GM19043 (cell line): ENCODE measurements around the gene PPCS.
"Not testable (repeated sequence)": the region's sequence is repeated elsewhere in the genome, so short reads cannot be mapped to it uniquely, and the experiment has no call there.

Experiments used
- ATAC-seq: cut with Tn5 transposase; IDR thresholded peaks from one replicate; pipeline ENCODE4 v1.9.1; 2021; ENCODE audit warnings: low read depth; ENCODE audit not compliant: unreplicated experiment

The PPCS gene

DNA sequence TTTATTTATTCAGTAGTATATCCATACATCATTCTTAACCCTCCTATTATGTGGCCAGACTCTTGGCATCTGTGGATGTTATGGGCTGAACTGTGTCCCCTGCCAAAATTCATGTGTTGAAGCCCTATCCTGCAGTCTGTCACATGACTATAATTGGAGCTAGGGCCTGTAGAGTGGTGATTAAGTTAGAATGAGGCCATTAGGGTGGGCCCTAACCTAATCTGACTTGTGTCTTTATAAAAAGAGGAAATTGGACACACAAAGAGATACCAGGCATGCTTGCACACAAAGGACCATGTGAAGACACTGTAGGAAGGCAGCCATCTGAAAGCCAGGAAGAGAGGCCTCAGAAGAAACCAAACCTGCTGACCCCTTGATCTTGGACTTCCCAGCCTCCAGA, 7.1 kb upstream of the PPCS start:
- ATAC-seq: no peak

DNA sequence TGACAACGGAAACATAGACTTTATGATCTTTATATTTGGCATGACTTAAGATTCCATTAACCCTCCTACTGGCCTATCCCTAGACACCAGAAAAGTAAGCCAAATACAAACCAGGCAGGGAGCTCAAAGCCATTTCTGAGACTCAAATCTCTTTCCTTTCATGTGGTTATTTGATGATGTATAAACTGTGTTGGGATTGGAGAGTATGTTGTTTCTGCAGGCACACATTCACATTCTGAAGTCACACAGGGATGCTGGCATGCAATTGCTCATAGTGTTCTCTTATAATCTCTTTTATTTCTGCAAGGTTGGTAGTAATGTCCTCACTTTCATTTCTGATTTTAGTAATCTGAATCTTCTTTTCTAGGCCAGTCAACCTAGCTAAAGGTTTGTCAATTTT, 6.3 kb upstream of the PPCS start:
- no peak for ATAC-seq

DNA sequence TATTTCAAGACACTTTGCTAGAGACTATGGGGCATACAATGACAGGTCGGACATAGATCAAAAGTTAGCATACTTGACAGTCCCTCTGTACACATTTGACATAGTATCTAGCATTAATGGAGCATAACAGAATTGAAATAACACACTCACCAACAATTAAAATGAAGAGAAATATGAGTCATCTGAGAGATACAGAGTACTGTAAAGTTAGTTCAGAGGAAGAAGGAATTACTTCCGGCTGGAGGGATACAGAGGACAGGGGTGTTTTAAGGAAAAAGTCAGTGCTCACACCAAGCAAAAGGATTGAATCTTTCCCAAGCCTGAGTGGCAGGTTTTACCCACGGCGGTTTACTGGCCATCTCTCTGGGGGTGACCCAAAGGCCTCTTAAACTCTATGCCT, 3.0 kb upstream of the PPCS start:
- no peak for ATAC-seq

- ATAC-seq: no peak
Measured at GRCh38 chr1:42454403-42454802, 1.9 kb upstream of the PPCS start.

GRCh38 chr1:42456754-42457089, 379 bp downstream of the PPCS start:
- ATAC-seq: peak; percentile 58

GRCh38 chr1:42461196-42461595, 4.9 kb downstream of the PPCS start:
- ATAC-seq: no peak

GRCh38 chr1:42462828-42463763, 6.8 kb downstream of the PPCS start, which contains the start of gene CCDC30:
Gene CCDC30 (plus strand): TSS chr1:42463286. CDS start chr1:42480552, 17,266 bp downstream.
- peak; percentile 98 for ATAC-seq

DNA sequence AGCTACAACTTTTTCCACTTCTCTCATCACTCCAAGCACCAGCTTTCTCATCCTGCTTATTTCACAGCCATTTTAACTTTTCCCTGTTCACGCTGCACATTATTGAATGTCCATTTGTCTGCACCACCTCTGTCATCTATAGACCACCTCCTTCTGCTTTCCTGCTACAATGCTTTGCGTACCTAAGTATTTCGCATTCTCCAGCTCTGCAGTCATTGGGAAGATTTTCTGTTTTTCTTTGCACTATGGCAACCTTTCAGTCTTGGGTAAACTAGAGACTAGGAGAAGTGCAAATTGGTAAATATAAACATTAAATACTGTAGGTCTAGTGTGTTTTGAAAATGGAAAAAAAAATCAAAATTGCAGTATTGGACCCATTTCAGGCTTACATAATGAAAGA, 7.6 kb downstream of the PPCS start:
- ATAC-seq: no peak

DNA sequence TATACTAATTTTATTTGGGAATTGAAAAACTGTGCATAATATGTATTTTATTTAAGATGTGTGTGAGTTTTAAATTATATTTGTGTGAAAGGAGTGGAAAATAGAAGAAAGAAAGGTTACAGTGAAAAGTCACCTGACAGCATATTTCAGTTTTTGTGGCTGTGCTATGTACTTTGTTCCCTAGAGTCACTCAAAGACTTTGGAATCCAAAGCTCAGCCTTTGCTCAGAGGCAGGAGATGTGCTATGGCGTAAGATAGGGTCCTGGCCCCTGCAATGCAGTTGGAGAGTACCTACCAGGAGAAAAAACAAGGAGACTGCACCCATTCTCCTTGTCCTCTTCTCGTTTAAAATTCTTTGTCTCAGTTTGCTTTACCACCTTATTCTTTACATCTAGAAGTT, 9.7 kb downstream of the PPCS start:
- no peak for ATAC-seq

DNA sequence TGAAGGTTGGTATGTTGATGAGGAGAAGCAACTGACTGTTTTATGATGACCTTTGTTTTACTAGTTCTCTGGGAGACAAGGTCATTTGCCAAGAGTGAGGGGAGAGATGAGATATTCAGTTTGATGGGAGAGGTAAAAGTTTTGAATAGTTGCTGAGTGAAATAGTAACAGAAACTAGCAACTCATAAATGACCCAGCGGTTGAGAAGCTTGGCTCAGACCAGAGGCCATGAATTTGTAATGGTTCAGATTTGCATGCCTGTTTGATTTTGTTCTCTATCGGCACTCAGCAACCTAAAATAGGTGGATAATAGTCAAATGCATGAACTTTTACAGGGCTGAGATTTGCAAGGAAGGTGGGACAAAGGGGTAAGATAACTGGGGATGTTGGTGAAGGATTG, 13.4 kb downstream of the PPCS start:
- ATAC-seq: no peak

DNA sequence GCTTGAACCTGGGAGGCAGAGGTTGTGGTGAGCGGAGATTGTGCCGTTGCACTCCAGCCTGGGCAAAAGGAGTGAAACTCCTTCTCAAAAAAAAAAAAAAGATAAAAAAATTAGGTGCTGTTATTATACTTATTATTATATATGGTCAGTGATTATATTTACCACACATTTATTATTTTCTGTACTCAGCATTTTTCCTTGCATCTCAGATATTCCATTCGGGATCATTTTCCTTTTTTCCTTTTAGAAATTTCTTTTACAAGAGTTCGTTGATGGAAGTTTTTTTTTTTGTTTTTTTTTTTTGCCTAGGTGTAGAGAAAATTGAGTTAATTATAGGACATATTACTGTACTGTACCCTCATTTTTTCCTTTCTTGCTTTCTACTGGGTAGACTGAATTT, 20.3 kb downstream of the PPCS start:
- ATAC-seq: no peak

DNA sequence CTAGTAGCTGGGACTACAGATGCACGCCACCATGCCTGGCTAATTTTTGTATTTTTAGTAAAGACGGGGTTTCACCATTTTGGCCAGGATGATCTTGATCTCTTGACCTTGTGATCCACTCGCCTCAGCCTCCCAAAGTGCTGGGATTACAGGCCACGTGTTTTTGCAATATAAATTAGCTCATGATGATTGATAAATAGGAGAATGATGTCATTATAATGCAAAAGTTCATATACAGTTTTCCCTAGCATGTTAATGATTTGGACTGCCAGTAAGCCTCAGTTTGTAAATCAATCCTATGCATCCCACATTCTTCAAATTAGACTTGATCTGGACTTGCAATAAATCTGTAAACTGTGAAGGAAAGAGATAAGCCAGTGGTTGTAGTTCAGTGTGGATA, 21.0 kb downstream of the PPCS start:
- not testable (repeated sequence) for ATAC-seq

- ATAC-seq: no peak
Measured at GRCh38 chr1:42477775-42478174, 21.4 kb downstream of the PPCS start.

- no peak for ATAC-seq
Measured at GRCh38 chr1:42479621-42480020, 23.3 kb downstream of the PPCS start.

DNA sequence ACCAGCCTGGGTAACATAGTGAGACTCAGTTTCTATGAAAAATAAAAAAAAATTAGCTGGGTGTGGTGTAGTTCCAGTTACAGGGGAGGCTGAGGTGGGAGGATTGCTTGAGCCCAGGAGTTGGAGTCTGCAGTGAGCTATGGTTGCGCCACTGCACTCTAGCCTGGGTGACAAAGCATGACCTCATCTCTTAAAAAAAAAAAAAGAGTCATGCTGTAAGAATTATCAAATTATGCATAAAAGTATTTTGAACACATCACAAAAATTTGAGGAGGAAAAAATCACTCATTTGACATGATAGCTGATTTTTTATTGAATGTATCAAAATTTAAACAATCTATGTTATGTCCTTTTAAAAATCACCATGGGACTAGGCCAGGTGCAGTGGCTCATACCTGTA, 24.6 kb downstream of the PPCS start:
- ATAC-seq: no peak

GRCh38 chr1:42482635-42483153, 26.4 kb downstream of the PPCS start:
- no peak for ATAC-seq

GRCh38 chr1:42484382-42484781, 28.0 kb downstream of the PPCS start:
- ATAC-seq: no peak

GRCh38 chr1:42490237-42490636, 33.9 kb downstream of the PPCS start:
- no peak for ATAC-seq

GRCh38 chr1:42502031-42502430, 45.7 kb downstream of the PPCS start:
- not testable (repeated sequence) for ATAC-seq

DNA sequence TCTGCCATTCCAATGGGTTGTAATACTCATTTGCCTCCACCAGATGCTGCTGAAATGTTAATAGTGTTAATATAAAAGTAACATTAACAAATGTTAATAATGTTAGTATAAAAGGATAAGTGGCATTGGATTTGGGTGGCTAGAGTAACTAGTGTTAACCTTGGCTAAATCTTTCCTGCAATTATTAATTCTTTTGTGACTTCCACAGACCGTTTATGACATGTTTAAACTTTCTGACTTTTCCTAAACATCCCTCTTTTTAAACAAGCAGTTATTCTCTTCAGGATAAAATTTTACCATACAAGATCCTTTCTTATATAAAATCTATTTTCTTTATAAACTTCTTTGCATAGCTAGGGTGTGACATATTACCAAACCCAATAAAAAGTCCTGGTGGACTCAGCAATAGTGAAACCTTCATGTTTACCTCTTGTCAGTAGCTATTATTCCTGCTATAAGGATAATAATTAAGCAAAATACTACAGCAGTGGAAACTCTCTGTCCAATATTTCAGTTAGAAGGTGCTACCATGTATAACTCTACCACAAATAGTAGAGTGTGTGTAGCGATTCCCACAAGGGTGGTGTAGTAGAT, 48.3 kb downstream of the PPCS start:
- ATAC-seq: no peak

DNA sequence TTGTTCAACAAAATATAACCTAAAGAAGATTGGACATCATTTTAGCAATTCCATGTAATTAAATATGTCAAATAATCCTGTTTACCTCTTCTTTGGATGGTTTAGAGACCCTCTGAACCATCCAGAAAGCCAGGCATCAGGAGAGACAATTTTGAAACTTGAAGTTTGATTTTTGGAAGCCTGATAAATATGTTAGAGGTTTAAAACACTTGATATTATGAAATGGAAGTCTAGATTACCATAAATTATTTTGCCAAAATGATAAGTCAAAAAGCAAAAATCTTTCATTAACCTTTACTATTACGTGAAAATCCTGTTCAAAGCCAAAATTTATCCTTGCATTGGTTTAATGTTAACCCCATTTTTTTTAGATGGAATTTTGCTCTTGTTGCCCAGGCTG, 50.2 kb downstream of the PPCS start:
- ATAC-seq: no peak
